MM.1S (cell line): ENCODE data around the gene SEMA4D.

Experiments used
- DNase-seq: peaks from one replicate; pipeline ENCODE4 v3.0.0-alpha.2; 2015
- H2AFZ ChIP-seq: fragments of 300-600 bp; sonication (generic); 2 replicates; pipeline ENCODE4 v1.6.0; 2016; ENCODE audit warnings: antibody characterized with exemption, low read length
- H3F3A ChIP-seq: fragments of 300-600 bp; sonication (generic); 2 replicates; pipeline ENCODE4 v1.6.1; 2016; ENCODE audit warnings: mild to moderate bottlenecking, antibody characterized with exemption, low read length, moderate library complexity, mixed read lengths; ENCODE audit not compliant: insufficient read depth
- H3K27ac ChIP-seq: fragments of 300-600 bp; sonication (generic); 2 replicates; pipeline ENCODE4 v1.5.1; 2016; ENCODE audit warnings: mild to moderate bottlenecking, low read length
- H3K27me3 ChIP-seq: fragments of 300-600 bp; sonication (generic); replicated peaks from 2 replicates; pipeline ENCODE4 v1.6.0; 2016; ENCODE audit warnings: low read length; ENCODE audit not compliant: insufficient read depth
- H3K36me3 ChIP-seq: fragments of 300-600 bp; sonication (generic); replicated peaks from 2 replicates; pipeline ENCODE4 v1.6.1; 2016; ENCODE audit warnings: mild to moderate bottlenecking, low read length, mixed read lengths; ENCODE audit not compliant: insufficient read depth
- H3K4me1 ChIP-seq: fragments of 300-600 bp; sonication (generic); 2 replicates; pipeline ENCODE4 v1.6.1; 2016; ENCODE audit warnings: low read length, mixed read lengths
- H3K4me2 ChIP-seq: fragments of 300-600 bp; sonication (generic); 2 replicates; pipeline ENCODE4 v1.6.0; 2016; ENCODE audit warnings: low read depth, low read length
- H3K4me3 ChIP-seq: fragments of 300-600 bp; sonication (generic); 2 replicates; pipeline ENCODE4 v1.5.1; 2016; ENCODE audit warnings: low read length, mixed read lengths
- H3K79me2 ChIP-seq: fragments of 300-600 bp; sonication (generic); 2 replicates; pipeline ENCODE4 v1.6.1; 2016; ENCODE audit warnings: mixed run types, low read length, mixed read lengths
- H3K9ac ChIP-seq: fragments of 300-600 bp; sonication (generic); 2 replicates; pipeline ENCODE4 v1.6.1; 2016; ENCODE audit warnings: low read length, mixed read lengths
- H3K9me2 ChIP-seq: fragments of 300-600 bp; sonication (generic); replicated peaks from 2 replicates; pipeline ENCODE4 v1.6.1; 2016; ENCODE audit warnings: mild to moderate bottlenecking, low read length, mixed read lengths; ENCODE audit not compliant: insufficient read depth
- H3K9me3 ChIP-seq: fragments of 300-600 bp; sonication (generic); replicated peaks from 2 replicates; pipeline ENCODE4 v1.6.1; 2016; ENCODE audit warnings: mild to moderate bottlenecking, low read length, mixed read lengths; ENCODE audit not compliant: insufficient read depth
- H4K20me1 ChIP-seq: fragments of 300-600 bp; sonication (generic); 2 replicates; pipeline ENCODE4 v1.6.1; 2016; ENCODE audit warnings: mild to moderate bottlenecking, low read length, moderate library complexity, mixed read lengths; ENCODE audit not compliant: insufficient read depth
- CTCF ChIP-seq: fragments of 300-600 bp; sonication (generic); IDR thresholded peaks from 2 replicates; pipeline ENCODE4 v1.5.1; 2016; ENCODE audit warnings: antibody characterized with exemption, low read length, mixed read lengths
- EZH2 ChIP-seq: fragments of 300-600 bp; sonication (generic); optimal IDR thresholded peaks from 2 replicates; pipeline ENCODE3; 2017; ENCODE audit warnings: low read depth, mild to moderate bottlenecking, antibody characterized with exemption, low read length, mixed read lengths
- EZH2phosphoT487 ChIP-seq: fragments of 300-600 bp; sonication (generic); IDR thresholded peaks from 2 replicates; pipeline ENCODE4 v1.6.1; 2018; ENCODE audit warnings: antibody characterized with exemption, low read length

Gene SEMA4D

GRCh38 chr9:89311346-89312221, 186.3 kb downstream of the SEMA4D start:
- no peak for DNase-seq
- Histone ChIP-seq H4K20me1 (peaks cover 13% of the 10 kb centered on the region; the same call in 1 of the 2 replicates), H3K4me2 (peak overlapping the region; percentile 93), H3K9me3 (no peaks in the 10 kb centered on the region), H3K9me2 (no peaks in the 10 kb centered on the region), H3K4me1 (peaks cover 27% of the 10 kb centered on the region), H3K79me2 (peaks cover 64% of the 10 kb centered on the region), H2AFZ (no peak overlapping the region), H3K27me3 (no peaks in the 10 kb centered on the region), H3K9ac (peak overlapping the region; percentile 85), H3K36me3 (peaks cover 7% of the 10 kb centered on the region; the same call in 1 of the 2 replicates), H3K27ac (peak overlapping the region; percentile 49; the same call in 1 of the 2 replicates), H3F3A (peaks cover 34% of the 10 kb centered on the region), H3K4me3 (peak overlapping the region; percentile 94)
- TF ChIP-seq EZH2phosphoT487 (no peak), EZH2 (no peak), CTCF (no peak)
